GM18511 (cell line): ENCODE results near the gene NMT2.
A peak's percentile ranks its signal among the peaks of the same experiment; 100 is the strongest.

Source experiments
- ATAC-seq: cut with Tn5 transposase; IDR thresholded peaks from one replicate; pipeline ENCODE4 v1.9.1; 2021; ENCODE audit warnings: mild to moderate bottlenecking, moderate library complexity; ENCODE audit not compliant: unreplicated experiment

NMT2 gene

GRCh38 chr10:15146366-15146765, 22.1 kb downstream of the NMT2 start:
- ATAC-seq: no peak

GRCh38 chr10:15144788-15145187, 23.7 kb downstream of the NMT2 start:
- ATAC-seq: no peak

- peak; percentile 97 for ATAC-seq
Observed at GRCh38 chr10:15141136-15142054, 27.1 kb downstream of the NMT2 start.

GRCh38 chr10:15140698-15141097, 27.8 kb downstream of the NMT2 start:
- no peak for ATAC-seq

- no peak for ATAC-seq
Observed at GRCh38 chr10:15137636-15138035, 30.9 kb downstream of the NMT2 start.

GRCh38 chr10:15137036-15137359, 31.5 kb downstream of the NMT2 start:
- ATAC-seq: no peak

GRCh38 chr10:15136129-15137035, 32.1 kb downstream of the NMT2 start:
- no peak for ATAC-seq

GRCh38 chr10:15131330-15131729, 37.2 kb downstream of the NMT2 start:
- ATAC-seq: no peak

GRCh38 chr10:15124908-15125307, 43.6 kb downstream of the NMT2 start:
- ATAC-seq: no peak

GRCh38 chr10:15124190-15124589, 44.3 kb downstream of the NMT2 start:
- ATAC-seq: no peak

- ATAC-seq: no peak
Observed at GRCh38 chr10:15123749-15124184, 44.7 kb downstream of the NMT2 start.

GRCh38 chr10:15122477-15123030, 45.9 kb downstream of the NMT2 start:
- ATAC-seq: peak; percentile 91

GRCh38 chr10:15121707-15122106, 46.8 kb downstream of the NMT2 start:
- no peak for ATAC-seq

GRCh38 chr10:15120523-15120922, 48.0 kb downstream of the NMT2 start:
- ATAC-seq: no peak

GRCh38 chr10:15118615-15119014, 49.9 kb downstream of the NMT2 start:
- ATAC-seq: no peak

- no peak for ATAC-seq
Observed at GRCh38 chr10:15116225-15116624, 52.3 kb downstream of the NMT2 start.

GRCh38 chr10:15113766-15114165, 54.7 kb downstream of the NMT2 start:
- ATAC-seq: no peak

GRCh38 chr10:15112657-15113056, 55.8 kb downstream of the NMT2 start:
- no peak for ATAC-seq

- peak; percentile 81 for ATAC-seq
Observed at GRCh38 chr10:15106352-15107013, 62.0 kb downstream of the NMT2 start.

GRCh38 chr10:15103513-15103912, 65.0 kb downstream of the NMT2 start:
- no peak for ATAC-seq

- ATAC-seq: no peak
Observed at GRCh38 chr10:15099886-15100285, 68.6 kb downstream of the NMT2 start.
